Measurements from ENCODE around the gene CCDC187. TPM values are rescaled to one million over a fixed set of nuclear protein-coding genes. Genes with fewer than 3 reads are reported as not detected.
A peak's percentile ranks its signal among the peaks of the same experiment; 100 is the strongest.

CCDC187 gene
- total RNA-seq, 1 experiment from 2014 or later, result not detected

GRCh38 chr9:136277746-136278145 is 26.1 kb downstream of the CCDC187 start:
- Histone ChIP-seq H3K27me3 (replicated peaks; ENCODE audit: insufficient read depth, low read depth, low read length, poor library complexity) (no peaks in the 10 kb centered on the region), H3K4me3 (ENCODE audit: low read depth, low read length, poor library complexity, severe bottlenecking) (no peak overlapping the region), H3K4me1 (ENCODE audit: insufficient read depth, low read length, poor library complexity, severe bottlenecking) (no peaks in the 10 kb centered on the region), H3K27ac (ENCODE audit: low read depth, low read length, poor library complexity, severe bottlenecking) (no peak overlapping the region), H3K36me3 (ENCODE audit: insufficient read depth, low read length, poor library complexity, severe bottlenecking) (no peaks in the 10 kb centered on the region), H3K9me3 (ENCODE audit: low read depth, low read length, poor library complexity, severe bottlenecking) (no peaks in the 10 kb centered on the region)
- intact Hi-C loops (cut with micrococcal nuclease; ENCODE audit: unreplicated experiment), result no loop called here
- DNase-seq (ENCODE audit: low spot score), result no peak
- POLR2A ChIA-PET (ENCODE audit: low non-redundant PET), result no interaction called here
- TF ChIP-seq EZH2 (IDR thresholded peaks at IDR 0.05; ENCODE audit: borderline replicate concordance, low read depth, low read length, poor library complexity, severe bottlenecking) (no peak), CTCF (conservative IDR thresholded peaks at IDR 0.05; ENCODE audit: low read depth, low read length) (0 out of 2 replicates have a peak, but pooled peaks have one; percentile 27)
- CTCF ChIA-PET, result no interaction called here
- no TSS peak for BruUV-seq (replicated peaks)

- H3K9me3 ChIP-seq (ENCODE audit: low read depth, low read length, poor library complexity, severe bottlenecking), result no peaks in the 10 kb centered on the region
- intact Hi-C loops (cut with micrococcal nuclease; ENCODE audit: unreplicated experiment), result no loop called here
- no peak overlapping the region for H3K27ac ChIP-seq (ENCODE audit: low read depth, low read length, poor library complexity, severe bottlenecking)
- H3K27me3 ChIP-seq (replicated peaks; ENCODE audit: insufficient read depth, low read depth, low read length, poor library complexity), result no peaks in the 10 kb centered on the region
- no peak for TF ChIP-seq CTCF (conservative IDR thresholded peaks at IDR 0.05; ENCODE audit: low read depth, low read length)
- TF ChIP-seq EZH2 (IDR thresholded peaks at IDR 0.05; ENCODE audit: borderline replicate concordance, low read depth, low read length, poor library complexity, severe bottlenecking), result no peak
- H3K4me3 ChIP-seq (ENCODE audit: low read depth, low read length, poor library complexity, severe bottlenecking), result no peak overlapping the region
- no TSS peak for BruUV-seq (replicated peaks)
- POLR2A ChIA-PET (ENCODE audit: low non-redundant PET), result no interaction called here
- no peak for DNase-seq (ENCODE audit: low spot score)
- H3K4me1 ChIP-seq (ENCODE audit: insufficient read depth, low read length, poor library complexity, severe bottlenecking), result no peaks in the 10 kb centered on the region
- no peaks in the 10 kb centered on the region for H3K36me3 ChIP-seq (ENCODE audit: insufficient read depth, low read length, poor library complexity, severe bottlenecking)
- CTCF ChIA-PET, result no interaction called here
Measured at GRCh38 chr9:136276716-136277115, 27.2 kb downstream of the CCDC187 start.

GRCh38 chr9:136275655-136276429 is 28.1 kb downstream of the CCDC187 start:
- Histone ChIP-seq H3K36me3 (ENCODE audit: insufficient read depth, low read length, poor library complexity, severe bottlenecking) (no peaks in the 10 kb centered on the region), H3K27me3 (replicated peaks; ENCODE audit: insufficient read depth, low read depth, low read length, poor library complexity) (no peaks in the 10 kb centered on the region), H3K4me3 (ENCODE audit: low read depth, low read length, poor library complexity, severe bottlenecking) (no peak overlapping the region), H3K4me1 (ENCODE audit: insufficient read depth, low read length, poor library complexity, severe bottlenecking) (no peaks in the 10 kb centered on the region), H3K27ac (ENCODE audit: low read depth, low read length, poor library complexity, severe bottlenecking) (no peak overlapping the region), H3K9me3 (ENCODE audit: low read depth, low read length, poor library complexity, severe bottlenecking) (no peaks in the 10 kb centered on the region)
- no peak for DNase-seq (ENCODE audit: low spot score)
- ChIA-PET CTCF (interaction anchor here (0.5 to 0.7 kb wide), 2 partner anchors 105 to 137 kb away, joined by 3 to 10 read pairs; no protein-coding TSS in a partner anchor), POLR2A (ENCODE audit: low non-redundant PET) (no interaction called here)
- BruUV-seq (replicated peaks), result no TSS peak
- intact Hi-C loops (cut with micrococcal nuclease; ENCODE audit: unreplicated experiment), result no loop called here
- TF ChIP-seq CTCF (conservative IDR thresholded peaks at IDR 0.05; ENCODE audit: low read depth, low read length) (no peak), EZH2 (IDR thresholded peaks at IDR 0.05; ENCODE audit: borderline replicate concordance, low read depth, low read length, poor library complexity, severe bottlenecking) (no peak)
